Adrenal gland (tissue), 5 donors: ENCODE measurements around the gene TFDP1.

Experiments used
- CTCF ChIP-seq, 6 experiments: fragments of 450-650 bp in 4 of 6; fragments of 200-600 bp in 2 of 6; sonication (generic) in 1 of 6; IDR thresholded peaks; 1 replicate in 5 of 6; 2 replicates in 1 of 6; pipeline versions ENCODE4 v1.5.1 to v1.8.0; 2016 to 2021; ENCODE audit warnings: antibody characterized with exemption in 6 of 6, mild to moderate bottlenecking in 2 of 6, moderate library complexity in 1 of 6
- POLR2A ChIP-seq, 2 donors: fragments of 450-650 bp; IDR thresholded peaks; one replicate each; pipeline ENCODE4 v1.6.1; 2017; ENCODE audit warnings: antibody characterized with exemption in 2 of 2, mild to moderate bottlenecking in 2 of 2, moderate library complexity in 1 of 2
- donor health status: DM: no; HTN: no; CAD: no.

DNA sequence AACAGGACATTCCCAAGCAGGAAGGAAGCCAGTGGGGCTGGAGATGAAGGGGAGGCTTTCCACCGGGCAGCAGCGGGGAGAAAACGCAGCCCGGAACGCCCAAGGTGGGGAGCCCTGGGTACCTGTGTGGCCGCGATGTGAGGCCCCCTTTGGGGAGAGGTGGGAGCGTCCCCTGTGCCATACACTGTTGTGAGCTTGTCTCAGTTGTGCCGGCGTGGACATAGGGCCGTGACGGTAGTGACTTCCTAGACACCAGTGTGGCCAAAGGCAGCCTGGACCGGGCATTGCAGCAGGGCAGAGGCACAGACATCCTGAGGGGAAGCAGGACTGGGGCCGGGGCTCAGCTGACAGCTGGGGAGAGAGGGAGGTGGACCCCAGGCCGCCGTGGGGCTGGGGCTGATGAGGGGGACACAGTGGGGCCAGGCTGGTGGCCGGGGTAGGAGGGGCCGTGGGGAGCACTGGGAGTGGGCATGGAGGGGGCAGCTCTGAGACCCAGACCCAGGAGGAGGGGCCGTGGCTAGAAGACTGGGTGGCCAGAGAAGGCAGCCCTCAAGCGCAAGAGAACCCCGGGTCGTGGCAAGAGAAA is 38.5 kb upstream of the TFDP1 start:
- TF ChIP-seq CTCF (IDR thresholded peaks at IDR 0.05) (no peak), POLR2A (IDR thresholded peaks at IDR 0.05) (no peak)
